ENCODE data around the gene DNAJC17. TPM values are rescaled to one million over a fixed set of nuclear protein-coding genes. Genes with fewer than 3 reads are reported as not detected.

DNAJC17 gene
- total RNA-seq, 1 donor from 2014 or later = 55.6 TPM

DNA sequence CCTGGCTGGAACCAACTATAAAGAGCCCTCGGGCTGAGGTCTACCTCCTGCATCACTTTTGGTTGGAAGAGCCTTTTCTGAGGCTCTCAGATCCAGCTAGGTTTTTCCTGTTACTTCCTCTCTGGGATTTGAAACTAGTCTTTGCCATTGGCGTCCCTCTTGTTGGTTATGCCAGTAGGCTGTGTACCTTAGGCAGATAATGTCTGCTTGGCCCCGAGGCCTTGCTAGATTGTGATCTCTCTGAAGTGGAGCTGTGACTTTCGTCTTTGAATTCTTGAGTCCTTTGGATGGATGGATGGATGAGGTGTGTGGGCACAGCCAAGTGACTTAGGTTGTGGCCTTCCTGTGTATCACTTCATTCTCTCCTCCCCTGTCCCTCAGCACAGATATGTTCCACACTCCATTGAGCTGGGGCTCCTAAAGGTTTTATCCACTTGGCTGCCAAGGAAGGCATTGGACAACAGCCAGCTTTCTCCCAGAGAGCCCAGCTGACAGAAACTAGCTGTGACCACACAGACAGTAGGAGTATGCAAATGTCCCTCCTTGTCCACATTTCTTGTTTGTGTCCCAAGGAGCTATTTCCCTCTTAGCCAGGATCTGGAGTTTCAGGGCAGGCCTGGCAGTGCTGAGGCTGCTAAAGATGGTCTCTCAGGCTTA lies 7.9 kb upstream of the DNAJC17 start:
- H3K27ac Mint-ChIP-seq (ENCODE audit: unreplicated experiment) = no peak overlapping the region
- peaks cover 5% of the 10 kb centered on the region for H3K4me1 Mint-ChIP-seq (ENCODE audit: unreplicated experiment)
- DNase-seq (ENCODE audit: low spot score) = no peak
- TF ChIP-seq, protein P1, sequence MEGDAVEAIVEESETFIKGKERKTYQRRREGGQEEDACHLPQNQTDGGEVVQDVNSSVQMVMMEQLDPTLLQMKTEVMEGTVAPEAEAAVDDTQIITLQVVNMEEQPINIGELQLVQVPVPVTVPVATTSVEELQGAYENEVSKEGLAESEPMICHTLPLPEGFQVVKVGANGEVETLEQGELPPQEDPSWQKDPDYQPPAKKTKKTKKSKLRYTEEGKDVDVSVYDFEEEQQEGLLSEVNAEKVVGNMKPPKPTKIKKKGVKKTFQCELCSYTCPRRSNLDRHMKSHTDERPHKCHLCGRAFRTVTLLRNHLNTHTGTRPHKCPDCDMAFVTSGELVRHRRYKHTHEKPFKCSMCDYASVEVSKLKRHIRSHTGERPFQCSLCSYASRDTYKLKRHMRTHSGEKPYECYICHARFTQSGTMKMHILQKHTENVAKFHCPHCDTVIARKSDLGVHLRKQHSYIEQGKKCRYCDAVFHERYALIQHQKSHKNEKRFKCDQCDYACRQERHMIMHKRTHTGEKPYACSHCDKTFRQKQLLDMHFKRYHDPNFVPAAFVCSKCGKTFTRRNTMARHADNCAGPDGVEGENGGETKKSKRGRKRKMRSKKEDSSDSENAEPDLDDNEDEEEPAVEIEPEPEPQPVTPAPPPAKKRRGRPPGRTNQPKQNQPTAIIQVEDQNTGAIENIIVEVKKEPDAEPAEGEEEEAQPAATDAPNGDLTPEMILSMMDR (IDR thresholded peaks at IDR 0.05; ENCODE audit: unreplicated experiment) = no peak
- H3K4me3 Mint-ChIP-seq (ENCODE audit: unreplicated experiment) = peak overlapping the region; percentile 26
- no peaks in the 10 kb centered on the region for H3K9me3 Mint-ChIP-seq (ENCODE audit: unreplicated experiment)
- H3K27me3 Mint-ChIP-seq (ENCODE audit: unreplicated experiment) = no peaks in the 10 kb centered on the region
- peaks cover 20% of the 10 kb centered on the region for H3K36me3 Mint-ChIP-seq (ENCODE audit: low read depth, unreplicated experiment)

DNA sequence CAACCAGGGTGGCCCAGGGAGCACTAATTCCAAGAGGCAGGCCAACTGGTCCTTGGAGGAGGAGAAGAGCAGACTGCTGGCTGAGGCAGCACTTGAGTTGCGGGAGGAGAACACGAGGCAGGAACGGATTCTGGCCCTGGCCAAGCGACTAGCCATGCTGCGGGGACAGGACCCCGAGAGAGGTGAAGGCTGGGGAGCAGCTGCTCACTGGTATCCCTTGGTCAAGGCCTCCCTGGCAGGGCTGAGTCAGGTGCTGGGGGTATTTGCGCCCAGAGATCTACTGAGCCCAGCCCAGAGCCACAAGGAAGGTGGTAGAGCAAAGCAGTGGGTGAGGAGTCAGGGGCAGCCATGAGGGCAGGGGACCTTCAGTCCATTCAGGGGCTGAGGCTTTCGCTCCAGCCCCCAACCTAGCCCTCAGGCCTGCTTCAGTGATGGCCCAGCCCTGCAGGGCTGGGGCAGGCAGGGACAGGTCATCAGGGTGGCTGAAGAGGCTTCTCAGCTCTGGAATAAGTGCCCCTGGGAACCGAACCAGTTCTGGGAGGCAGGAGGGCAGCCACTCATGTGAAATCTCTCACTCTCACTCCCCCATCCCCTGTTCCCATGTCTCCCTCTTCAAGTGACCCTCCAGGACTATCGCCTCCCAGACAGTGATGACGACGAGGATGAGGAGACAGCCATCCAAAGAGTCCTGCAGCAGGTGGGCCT lies 5.6 kb upstream of the DNAJC17 start:
- Mint-ChIP-seq H3K4me1 (ENCODE audit: unreplicated experiment) (peaks cover 11% of the 10 kb centered on the region), H3K27me3 (ENCODE audit: unreplicated experiment) (peaks cover 7% of the 10 kb centered on the region), H3K36me3 (ENCODE audit: low read depth, unreplicated experiment) (peaks cover 20% of the 10 kb centered on the region), H3K27ac (ENCODE audit: unreplicated experiment) (no peak overlapping the region), H3K9me3 (ENCODE audit: unreplicated experiment) (no peaks in the 10 kb centered on the region), H3K4me3 (ENCODE audit: unreplicated experiment) (no peak overlapping the region)
- TF ChIP-seq, protein P1 (IDR thresholded peaks at IDR 0.05; ENCODE audit: unreplicated experiment) = no peak
- DNase-seq (ENCODE audit: low spot score) = no peak

DNA sequence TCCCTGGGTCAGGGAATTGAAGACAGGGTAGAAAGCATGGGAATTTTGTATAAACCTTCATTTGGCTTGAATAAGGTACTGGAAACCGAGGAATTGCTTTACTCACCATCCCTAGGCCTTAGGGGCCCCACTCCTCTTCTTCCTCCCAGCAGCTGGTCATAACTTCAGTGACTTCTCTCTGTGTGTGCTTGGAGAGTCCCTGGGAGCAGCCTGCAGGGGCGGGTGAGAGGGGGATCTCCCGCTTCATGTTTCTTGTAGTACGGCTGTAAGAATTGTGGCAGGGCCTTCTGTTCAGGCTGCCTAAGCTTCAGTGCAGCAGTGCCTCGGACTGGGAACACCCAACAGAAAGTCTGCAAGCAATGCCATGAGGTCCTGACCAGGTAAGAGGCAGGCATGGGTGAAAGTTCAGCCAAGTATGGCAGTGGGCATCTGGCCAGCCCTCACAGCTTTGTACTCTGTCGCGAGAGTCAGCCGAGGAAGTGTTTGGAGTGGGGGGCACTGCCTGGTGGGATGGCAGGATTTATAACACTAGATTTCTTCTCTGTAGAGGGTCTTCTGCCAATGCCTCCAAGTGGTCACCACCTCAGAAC lies 1.7 kb upstream of the DNAJC17 start:
- no peak for DNase-seq (ENCODE audit: low spot score)
- TF ChIP-seq, protein P1 (IDR thresholded peaks at IDR 0.05; ENCODE audit: unreplicated experiment) = no peak
- no peak overlapping the region for H3K27ac Mint-ChIP-seq (ENCODE audit: unreplicated experiment)
- peaks cover 13% of the 10 kb centered on the region for H3K4me1 Mint-ChIP-seq (ENCODE audit: unreplicated experiment)
- peaks cover 13% of the 10 kb centered on the region for H3K36me3 Mint-ChIP-seq (ENCODE audit: low read depth, unreplicated experiment)
- H3K4me3 Mint-ChIP-seq (ENCODE audit: unreplicated experiment) = no peak overlapping the region
- H3K9me3 Mint-ChIP-seq (ENCODE audit: unreplicated experiment) = no peaks in the 10 kb centered on the region
- H3K27me3 Mint-ChIP-seq (ENCODE audit: unreplicated experiment) = peaks cover 13% of the 10 kb centered on the region

DNA sequence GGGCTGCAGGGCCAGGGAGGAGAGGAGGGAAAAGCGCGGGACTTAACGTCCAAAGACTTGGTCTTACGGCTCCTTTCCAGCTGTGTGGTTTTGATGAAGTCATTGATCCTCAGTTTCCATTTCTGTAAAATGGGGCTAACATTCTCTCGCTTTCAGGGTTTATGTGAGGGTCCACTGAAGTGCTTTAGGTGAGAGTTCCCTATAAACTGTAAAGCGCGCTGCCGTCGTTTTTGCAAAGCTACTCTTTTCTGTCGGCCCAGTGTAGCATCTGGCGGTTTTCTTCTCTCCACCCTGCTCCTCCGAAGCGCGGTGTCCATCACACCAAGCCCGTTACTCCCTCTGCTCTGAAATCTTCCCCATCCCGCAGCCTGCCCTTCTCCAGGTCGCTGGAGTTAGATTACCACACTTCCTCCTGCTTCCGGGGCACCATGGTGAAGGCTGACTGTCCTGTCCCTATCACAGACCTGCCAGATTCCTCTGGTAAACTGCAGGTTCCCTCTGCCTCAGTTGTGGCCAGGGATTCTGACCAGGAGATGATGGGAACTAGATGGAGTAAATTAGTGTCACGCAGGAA lies 702 bp upstream of the DNAJC17 start:
- Mint-ChIP-seq H3K9me3 (ENCODE audit: unreplicated experiment) (no peaks in the 10 kb centered on the region), H3K27me3 (ENCODE audit: unreplicated experiment) (peaks cover 13% of the 10 kb centered on the region), H3K4me3 (ENCODE audit: unreplicated experiment) (peak overlapping the region; percentile 97), H3K27ac (ENCODE audit: unreplicated experiment) (peak overlapping the region; percentile 54), H3K36me3 (ENCODE audit: low read depth, unreplicated experiment) (peaks cover 17% of the 10 kb centered on the region), H3K4me1 (ENCODE audit: unreplicated experiment) (peaks cover 13% of the 10 kb centered on the region)
- DNase-seq (ENCODE audit: low spot score) = no peak
- TF ChIP-seq, protein P1 (IDR thresholded peaks at IDR 0.05; ENCODE audit: unreplicated experiment) = no peak
